GM12878 (cell line): ENCODE results near the gene DMKN. TPM values are rescaled to one million over a fixed set of nuclear protein-coding genes. Genes with fewer than 3 reads are reported as not detected.
A peak's percentile ranks its signal among the peaks of the same experiment; 100 is the strongest.

Experiments
- ATAC-seq: fragments of 200-7000 bp; cut with Tn5 transposase; 3 replicates; pipeline ENCODE4 v1.9.1; 2020; ENCODE audit warnings: mild to moderate bottlenecking, moderate library complexity
- BruUV-seq: library from RNA; stranded (reverse); fragments of 400-500 nt; replicated peaks from 2 replicates; lab custom pipeline; 2021; lab: Mats Ljungman, UMichigan
- CTCF ChIA-PET: fragments of 300-600 bp; sonication (Branson Sonifier 250); formaldehyde crosslinking; extraction: SDS; loops from one replicate; lab custom pipeline; 2021; ENCODE audit warnings: inconsistent platforms; lab: Yijun Ruan, JAX
- POLR2A ChIA-PET: fragments of 350-600 bp; formaldehyde crosslinking; extraction: SDS; loops from one replicate; lab custom pipeline; 2021; ENCODE audit warnings: inconsistent platforms; lab: Charles Lee
- RAD21 ChIA-PET: fragments of 300-600 bp; sonication (Branson Sonifier 250); formaldehyde crosslinking; loops from one replicate; lab custom pipeline; 2023; ENCODE audit warnings: antibody characterized with exemption; ENCODE audit not compliant: unreplicated experiment; lab: Charles Lee
- SMC1A ChIA-PET: fragments of 300-600 bp; sonication (Branson Sonifier 250); formaldehyde crosslinking; loops from one replicate; lab custom pipeline; 2023; ENCODE audit not compliant: unreplicated experiment, uncharacterized antibody; lab: Charles Lee
- DNase-seq: peaks from one replicate; pipeline ENCODE4 v3.0.0-alpha.2; 2011; ENCODE audit warnings: low read depth, low spot score
- FAIRE-seq: peaks from 3 replicates; lab custom pipeline; 2011; peaks lifted over from hg19 to GRCh38; lab: Jason Lieb, UNC
- H2AFZ ChIP-seq: 2 replicates; pipeline ENCODE4 v1.6.0; 2011; ENCODE audit warnings: low read depth, low read length, control low read depth; ENCODE audit not compliant: control insufficient read depth
- H3K27ac ChIP-seq: 2 replicates; pipeline ENCODE4 v1.5.1; 2011; ENCODE audit warnings: control low read depth; ENCODE audit not compliant: control insufficient read depth, insufficient read depth
- H3K27me3 ChIP-seq, 2 experiments: replicated peaks in 1 of 2; 2 replicates each; pipeline versions ENCODE4 v1.6.0 to v1.6.1; 2011; ENCODE audit warnings: low read length in 1 of 2; ENCODE audit not compliant: control insufficient read depth in 2 of 2, insufficient read depth in 2 of 2
- H3K36me3 ChIP-seq, 2 experiments: 2 replicates each; pipeline ENCODE4 v1.5.1; 2011; ENCODE audit warnings: low read length in 1 of 2; ENCODE audit not compliant: control insufficient read depth in 2 of 2, insufficient read depth in 2 of 2
- H3K4me1 ChIP-seq: 2 replicates; pipeline ENCODE4 v1.6.1; 2011; ENCODE audit warnings: mild to moderate bottlenecking, low read length, moderate library complexity, mixed read lengths; ENCODE audit not compliant: control insufficient read depth, insufficient read depth
- H3K4me2 ChIP-seq: 2 replicates; pipeline ENCODE4 v1.6.0; 2011; ENCODE audit warnings: control low read depth; ENCODE audit not compliant: control insufficient read depth, insufficient read depth
- H3K4me3 ChIP-seq: fragments of 200-600 bp; sonication (generic); 2 replicates; pipeline ENCODE4 v1.5.1; 2016
- H3K79me2 ChIP-seq: 2 replicates; pipeline ENCODE4 v1.6.0; 2011; ENCODE audit warnings: low read length; ENCODE audit not compliant: control insufficient read depth, insufficient read depth
- H3K9ac ChIP-seq: 2 replicates; pipeline ENCODE4 v1.8.0; 2011; ENCODE audit warnings: low read length, control low read depth, mixed read lengths; ENCODE audit not compliant: control insufficient read depth, insufficient read depth
- H3K9me3 ChIP-seq: replicated peaks from 3 replicates; pipeline ENCODE4 v1.5.1; 2011; ENCODE audit warnings: mild to moderate bottlenecking, low read length; ENCODE audit not compliant: control insufficient read depth, insufficient read depth
- H4K20me1 ChIP-seq: 2 replicates; pipeline ENCODE4 v1.6.0; 2011; ENCODE audit not compliant: control insufficient read depth, insufficient read depth
- CBX3 ChIP-seq: fragments of 200-600 bp; sonication (generic); IDR thresholded peaks from 2 replicates; pipeline ENCODE4 v1.6.1; 2016; ENCODE audit warnings: low read depth, borderline replicate concordance
- IKZF1 ChIP-seq: fragments of 450-650 bp; conservative IDR thresholded peaks from 2 replicates; pipeline ENCODE4 v1.6.1; 2017; ENCODE audit warnings: antibody characterized with exemption, mild to moderate bottlenecking
- IKZF2 ChIP-seq, 2 experiments: fragments of 450-650 bp; IDR thresholded peaks; 2 replicates each; pipeline ENCODE4 v1.6.1; 2017; ENCODE audit warnings: mild to moderate bottlenecking in 2 of 2, moderate library complexity in 2 of 2
- KLF5 ChIP-seq: fragments of 450-650 bp; IDR thresholded peaks from 2 replicates; pipeline ENCODE4 v1.6.1; 2014; ENCODE audit warnings: mild to moderate bottlenecking; ENCODE audit not compliant: partially characterized antibody
- MAX ChIP-seq: IDR thresholded peaks from 2 replicates; pipeline ENCODE4 v1.6.1; 2012; ENCODE audit warnings: low read depth, low read length, improper control_type of control experiment
- PAX5 ChIP-seq: IDR thresholded peaks from 2 replicates; pipeline ENCODE4 v1.6.1; 2011; ENCODE audit warnings: low read depth, low read length, borderline replicate concordance
- SIX5 ChIP-seq: IDR thresholded peaks from 2 replicates; pipeline ENCODE4 v1.6.1; 2011; ENCODE audit warnings: mild to moderate bottlenecking, low read depth, low read length, moderate library complexity; ENCODE audit not compliant: severe bottlenecking
- SPI1 ChIP-seq: IDR thresholded peaks from 2 replicates; pipeline ENCODE4 v1.6.1; 2011; ENCODE audit warnings: low read depth, mild to moderate bottlenecking, low read length, moderate library complexity, borderline replicate concordance; ENCODE audit not compliant: insufficient read depth
- TCF3 ChIP-seq: IDR thresholded peaks from 2 replicates; pipeline ENCODE4 v1.6.1; 2012; ENCODE audit warnings: low read depth, mild to moderate bottlenecking, low read length, borderline replicate concordance; ENCODE audit not compliant: insufficient read depth
- ZBTB11 ChIP-seq: fragments of 450-650 bp; formaldehyde crosslinking; IDR thresholded peaks from 2 replicates; pipeline ENCODE4 v1.5.0; 2022; ENCODE audit warnings: mild to moderate bottlenecking, missing genetic modification characterization
- WGBS: methylation state at CpG from one replicate; pipeline ENCODE4 v1.1.6; 2016; ENCODE audit warnings: low lambda C conversion rate; ENCODE audit not compliant: insufficient replicate concordance, insufficient coverage; ENCODE audit errors: missing lambda C conversion rate; 5-methylcytosine and 5-hydroxymethylcytosine counted together
- in situ Hi-C: fragments of 300-500 bp; cut with MboI; formaldehyde crosslinking; loops from 9 replicates; pipeline ENCODE4 v1.14.3; 2018; ENCODE audit warnings: mixed read lengths
- intact Hi-C: fragments of 100-400 bp; cut with micrococcal nuclease; formaldehyde crosslinking; loops from one replicate; pipeline ENCODE4 v1.14.2; 2022; ENCODE audit not compliant: unreplicated experiment
- polyA plus RNA-seq, 11 experiments: library from polyadenylated mRNA; depleted of rRNA in 4 of 11; unstranded in 6 of 11; stranded (reverse) in 5 of 11; fragments of >200 nt; fragmentation: Nextera tagmentation in 4 of 11; fragmentation: Illumina TruSeq in 1 of 11; extraction: Ambion mirVana in 4 of 11; extraction: Trizol in 1 of 11; gene quantifications; 1 replicate in 1 of 11; 2 replicates in 10 of 11; pipeline versions ENCODE4 v1.2.1 to v1.2.3, GENCODE V29; 2011 to 2016; ENCODE audit warnings: inconsistent platforms in 2 of 11, missing spikeins in 2 of 11, low read depth in 1 of 11
- total RNA-seq, 4 experiments: library from RNA; depleted of rRNA in 3 of 4; stranded (reverse); fragments of >200 nt in 3 of 4; fragmentation: Illumina TruSeq in 1 of 4; extraction: Trizol in 1 of 4; gene quantifications; 2 replicates each; pipeline versions ENCODE4 v1.2.1 to v1.2.3, GENCODE V29; 2013 to 2021

Gene DMKN
- total and polyA plus RNA-seq, 10 of the 15 experiments (the other 5 are each of a cell fraction or from before 2014, with no cell fraction given), result 36.4 to 114 (median 58.6) TPM

- no peaks in the 10 kb centered on the region for H4K20me1 ChIP-seq
- FAIRE-seq, result no peak
- H3K4me2 ChIP-seq, result no peak overlapping the region
- peak; percentile 82 for TF ChIP-seq SPI1
- no peak for TF ChIP-seq MAX
- TF ChIP-seq TCF3, result no peak
- TF ChIP-seq ZBTB11 (CRISPR knock-in tag), result no peak
- TF ChIP-seq CBX3, result no peak
- TF ChIP-seq IKZF2 (IDR thresholded peaks at IDR 0.05), result peak; percentile 54 to 56; a peak in 2 of 4 replicates
- no peak for TF ChIP-seq PAX5
- no peak for TF ChIP-seq KLF5
- peak; percentile 4; the same call in 1 of the 2 replicates for TF ChIP-seq IKZF1
- TF ChIP-seq SIX5, result no peak
- H3K9ac ChIP-seq, result no peak overlapping the region
- H3K4me3 ChIP-seq, result no peak overlapping the region
- H3K27me3 ChIP-seq, result no peaks in the 10 kb centered on the region
- BruUV-seq, result no TSS peak
- peaks cover 5% of the 10 kb centered on the region for H3K4me1 ChIP-seq
- no peak overlapping the region for H3K27ac ChIP-seq
- in situ Hi-C loops, result no loop called here
- intact Hi-C loops, result no loop called here
- no peak for DNase-seq
- no peaks in the 10 kb centered on the region for H3K79me2 ChIP-seq
- CTCF ChIA-PET, result interaction anchor here (1.0 to 7.2 kb wide), 20 partner anchors 11 to 328 kb away, joined by 3 to 168 read pairs (median 8); partner anchors contain the start of genes FFAR1 and USF2
- POLR2A ChIA-PET, result interaction anchor here (1.0 to 5.9 kb wide), 6 partner anchors 16 to 120 kb away, joined by 4 to 35 read pairs (median 5); no protein-coding TSS in a partner anchor
- H2AFZ ChIP-seq, result no peak overlapping the region
- no peak for ATAC-seq
- RAD21 ChIA-PET, result interaction anchor here (0.8 to 8.3 kb wide), 17 partner anchors 10 to 137 kb away, joined by 3 to 143 read pairs (median 4); partner anchors contain the start of genes FFAR1 and FFAR3
- SMC1A ChIA-PET, result interaction anchor here (1.0 to 6.8 kb wide), 17 partner anchors 8 to 136 kb away, joined by 3 to 134 read pairs (median 9); partner anchors contain the start of gene FFAR3
- H3K9me3 ChIP-seq, result no peaks in the 10 kb centered on the region
- WGBS, result 58% methylated on average over 7 of the region's 7 CpGs
- H3K36me3 ChIP-seq, result no peaks in the 10 kb centered on the region
Observed at GRCh38 chr19:35470128-35470527, 43.3 kb downstream of the DMKN start.
